Measurements from ENCODE around the gene RNF148.
"Not testable (repeated sequence)": the region's sequence is repeated elsewhere in the genome, so short reads cannot be mapped to it uniquely, and the experiment has no call there.

The RNF148 gene

DNA sequence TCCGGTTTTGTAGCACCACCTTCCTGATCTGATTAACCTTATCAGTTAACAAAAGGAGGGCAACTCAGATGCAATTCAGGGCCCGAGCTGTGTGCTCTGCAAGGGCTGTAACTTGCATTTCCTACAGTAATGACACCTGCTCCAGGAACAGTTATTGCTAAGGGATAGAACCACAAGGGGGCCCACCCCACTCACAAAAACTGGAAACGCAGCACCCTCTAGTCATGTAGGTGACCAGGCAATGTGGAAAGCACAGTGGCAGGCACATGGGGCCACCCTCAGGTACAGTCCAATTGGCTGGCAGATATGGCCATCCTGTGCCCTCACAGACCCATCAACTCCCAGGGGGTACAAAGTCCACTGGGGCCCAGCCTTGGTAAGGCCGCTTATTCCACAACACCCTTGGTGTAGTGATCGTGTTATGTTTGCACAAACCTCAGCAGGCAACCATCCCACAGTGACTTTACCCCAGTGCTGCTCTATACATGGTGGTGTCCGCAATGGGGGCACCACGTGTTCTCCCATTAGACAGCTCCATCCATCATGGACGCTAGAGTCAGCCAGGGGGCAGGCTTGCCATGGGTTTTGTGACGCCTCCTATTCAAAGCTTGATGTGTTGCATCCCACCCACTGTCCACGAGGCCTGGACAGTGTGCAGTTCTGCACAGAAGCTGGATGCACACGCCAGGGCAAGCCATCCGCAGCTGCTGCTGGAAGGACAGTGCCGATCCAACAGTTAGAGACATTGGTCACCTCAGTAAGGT is 13.2 kb downstream of the RNF148 start:
- no peak for DNase-seq

DNA sequence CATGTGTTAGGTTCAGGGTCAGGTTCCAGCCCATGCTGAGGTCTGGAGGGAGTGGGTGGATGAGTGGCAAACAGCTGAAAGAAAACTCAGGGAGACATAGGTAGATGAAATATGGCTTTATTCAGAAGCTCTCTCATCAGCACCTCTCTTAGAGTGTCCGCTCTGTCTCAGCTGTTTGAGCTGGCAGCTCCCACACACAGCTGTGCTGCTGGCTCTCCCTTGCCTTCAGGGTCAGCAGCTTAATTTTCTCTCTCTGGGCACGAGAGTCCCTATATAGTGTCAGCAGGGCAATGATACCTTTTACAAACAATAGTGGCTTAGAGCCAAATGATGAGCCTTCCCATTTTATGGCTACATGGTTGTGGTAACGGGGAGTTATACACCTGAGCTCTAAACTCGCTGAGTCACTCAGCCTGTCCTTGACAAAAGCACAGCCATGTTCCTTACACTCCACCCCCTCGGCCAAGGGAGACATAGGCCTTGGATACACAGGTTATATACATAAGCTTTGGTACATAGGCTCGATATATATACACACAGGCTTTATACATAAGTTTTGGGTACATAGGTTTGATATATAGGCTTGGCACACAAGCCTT is 14.2 kb downstream of the RNF148 start:
- no peak for DNase-seq

DNA sequence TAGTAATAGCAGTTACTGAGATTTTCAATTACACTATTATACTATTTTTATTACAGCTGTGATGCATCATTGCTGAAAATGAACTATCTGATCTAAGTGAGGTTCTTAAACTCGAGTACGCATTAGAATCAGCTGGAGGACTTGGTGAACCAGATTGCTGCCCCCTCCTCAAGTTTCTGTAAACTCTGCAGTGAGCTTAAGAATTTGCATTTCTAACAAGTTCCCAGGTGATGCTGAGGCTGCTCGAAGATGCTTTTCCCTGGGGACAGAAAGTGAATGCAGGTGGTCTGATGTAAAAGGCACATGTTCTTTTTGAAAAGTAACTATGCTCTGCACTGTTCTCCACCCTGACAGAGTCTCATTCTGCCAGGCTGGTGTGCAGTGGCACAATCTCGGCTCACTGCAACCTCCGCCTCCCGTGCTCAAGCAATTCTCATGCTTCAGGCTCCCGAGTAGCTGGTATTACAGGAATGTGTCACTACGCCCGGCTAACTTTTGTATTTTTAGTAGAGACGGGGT is 16.3 kb downstream of the RNF148 start:
- DNase-seq = no peak

DNA sequence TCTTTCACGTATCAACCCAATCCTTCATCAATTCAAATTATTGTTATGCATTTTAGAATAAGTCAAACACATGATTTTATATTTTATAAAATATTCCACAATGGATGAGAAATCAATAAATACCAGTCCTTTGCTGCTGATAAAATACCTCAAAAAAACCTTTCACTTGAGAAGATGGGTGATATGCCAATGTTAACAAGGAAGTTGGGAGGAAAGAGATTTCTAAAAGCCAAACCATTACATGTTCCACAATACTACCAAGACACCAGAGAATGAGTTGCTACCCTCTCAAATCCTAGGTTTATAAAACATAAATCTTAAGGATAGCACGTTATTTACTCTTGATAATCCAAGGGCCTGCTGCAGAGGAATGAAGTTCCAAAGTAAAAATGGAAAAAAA is 18.2 kb downstream of the RNF148 start:
- no peak for DNase-seq

DNA sequence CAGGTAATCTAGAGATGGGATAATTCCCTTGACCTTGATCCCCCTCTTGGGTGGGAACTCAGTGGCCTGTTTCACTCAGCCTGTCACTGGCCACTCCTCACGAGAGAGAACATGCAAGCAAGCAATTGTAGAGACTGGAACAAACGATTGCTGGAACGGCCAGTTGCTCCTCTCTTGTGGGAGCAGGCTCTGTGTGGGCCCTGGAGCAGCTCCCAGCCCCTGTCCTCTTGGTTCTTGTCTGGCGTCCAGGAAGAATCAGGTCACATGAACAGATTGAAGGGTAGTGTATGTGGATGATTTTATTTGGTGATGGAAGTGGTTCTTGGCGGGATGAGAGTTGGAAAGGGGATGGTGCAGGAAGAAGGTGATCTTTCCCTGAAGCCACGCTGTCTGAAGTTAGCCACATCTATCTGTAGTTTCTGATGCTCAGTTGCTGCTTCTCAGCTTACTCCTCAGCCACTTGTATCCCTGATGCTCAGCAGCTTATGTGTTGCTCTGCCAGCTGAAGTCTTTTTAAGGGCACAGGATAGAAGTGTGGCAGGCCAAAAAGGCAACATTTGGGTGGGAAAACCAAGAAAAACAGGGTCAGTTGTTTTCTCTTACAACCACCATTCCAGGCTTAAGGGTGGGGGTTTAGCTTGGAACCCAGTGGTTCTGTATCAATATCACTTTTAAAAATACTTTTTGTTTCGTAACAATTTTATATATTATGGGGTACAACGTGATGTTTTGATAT is 19.7 kb downstream of the RNF148 start:
- DNase-seq = no peak

DNA sequence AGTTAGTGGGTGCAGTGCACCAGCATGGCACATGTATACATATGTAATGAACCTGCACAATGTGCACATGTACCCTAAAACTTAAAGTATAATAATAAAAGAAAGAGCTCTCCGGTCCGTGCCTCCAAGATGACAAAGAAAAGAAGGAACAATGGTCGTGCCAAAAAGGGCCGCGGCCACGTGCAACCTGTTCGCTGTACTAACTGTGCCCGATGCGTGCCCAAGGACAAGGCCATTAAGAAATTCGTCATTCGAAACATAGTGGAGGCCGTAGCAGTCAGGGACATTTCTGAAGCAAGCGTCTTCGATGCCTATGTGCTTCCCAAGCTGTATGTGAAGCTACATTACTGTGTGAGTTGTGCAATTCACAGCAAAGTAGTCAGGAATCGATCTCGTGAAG is 21.5 kb downstream of the RNF148 start:
- not testable (repeated sequence) for DNase-seq

DNA sequence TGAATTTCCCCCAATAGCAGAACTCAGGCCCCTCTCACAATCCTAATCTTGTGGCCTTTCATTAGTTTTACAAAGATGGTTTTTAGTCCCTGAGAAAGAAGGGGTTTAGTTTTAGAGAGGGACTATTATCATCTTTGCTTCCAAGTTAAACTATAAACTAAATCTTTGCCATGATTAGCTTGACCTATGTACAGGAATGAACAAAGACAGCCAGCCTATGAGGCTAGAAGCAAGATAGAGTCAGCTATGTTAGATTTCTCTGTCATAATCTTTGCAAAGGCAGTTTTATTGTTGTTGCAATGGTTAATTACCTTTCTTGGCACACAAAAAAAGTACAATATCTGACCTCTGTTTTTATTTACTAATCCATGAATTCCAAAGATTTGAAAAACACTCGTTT is 22.9 kb downstream of the RNF148 start:
- no peak for DNase-seq

DNA sequence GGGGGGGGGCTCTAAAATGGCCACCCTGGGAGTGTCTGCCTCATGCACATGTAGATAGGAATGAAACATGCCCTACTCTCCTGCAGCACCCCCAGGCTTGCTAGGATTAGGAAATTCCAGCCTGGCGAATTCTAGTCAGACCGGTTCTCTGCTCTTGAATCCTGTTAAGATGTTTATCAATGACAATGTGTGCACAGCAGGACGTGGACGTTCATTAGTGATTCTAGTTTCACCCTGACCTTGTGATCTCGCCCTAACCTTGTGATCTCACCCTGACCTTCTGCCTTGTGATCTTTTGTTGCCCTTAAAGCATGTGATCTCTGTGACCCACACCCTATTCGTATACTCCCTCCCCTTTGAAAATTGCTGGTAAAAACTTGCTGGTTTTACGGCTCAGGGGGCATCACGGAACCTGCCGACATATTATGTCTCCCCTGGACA is 23.4 kb downstream of the RNF148 start:
- not testable (repeated sequence) for DNase-seq

DNA sequence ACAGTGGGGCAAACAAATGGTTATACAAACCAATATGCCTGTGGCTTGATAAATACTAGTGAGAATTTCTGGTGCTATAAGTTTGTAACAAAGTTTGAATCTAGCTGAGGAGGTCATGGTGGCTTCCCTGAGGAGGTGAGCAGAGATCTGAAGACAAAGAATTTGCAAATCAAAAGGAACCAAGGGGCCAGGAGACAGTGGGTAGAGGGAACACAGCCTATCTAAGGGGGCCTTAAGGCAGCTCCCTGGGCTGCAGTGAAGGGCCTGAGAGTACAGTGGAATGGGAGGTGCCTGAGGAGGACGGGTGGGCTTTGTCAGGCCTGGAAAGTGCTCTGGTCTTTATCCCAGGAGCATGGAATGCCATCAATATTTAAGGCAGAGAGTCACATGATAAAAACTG is 25.6 kb downstream of the RNF148 start:
- no peak for DNase-seq

DNA sequence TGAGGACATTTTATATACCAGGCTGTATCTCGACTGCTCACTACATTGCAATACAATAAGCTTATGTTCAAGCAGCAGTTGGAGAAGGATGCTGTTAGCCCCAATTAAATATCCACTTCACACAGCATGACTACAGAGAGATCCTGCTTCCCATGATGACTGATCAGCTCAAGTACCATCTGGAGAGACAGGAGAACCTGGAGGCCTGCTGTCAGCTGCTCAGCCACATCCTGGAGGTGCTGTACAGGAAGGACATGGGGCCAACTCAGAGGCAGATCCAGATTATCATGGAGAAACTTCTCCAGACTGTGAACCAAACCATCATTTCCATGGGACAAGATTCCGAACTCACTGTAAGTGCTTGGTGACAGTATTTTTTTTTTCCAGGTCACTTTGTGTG is 26.3 kb downstream of the RNF148 start:
- no peak for DNase-seq

DNA sequence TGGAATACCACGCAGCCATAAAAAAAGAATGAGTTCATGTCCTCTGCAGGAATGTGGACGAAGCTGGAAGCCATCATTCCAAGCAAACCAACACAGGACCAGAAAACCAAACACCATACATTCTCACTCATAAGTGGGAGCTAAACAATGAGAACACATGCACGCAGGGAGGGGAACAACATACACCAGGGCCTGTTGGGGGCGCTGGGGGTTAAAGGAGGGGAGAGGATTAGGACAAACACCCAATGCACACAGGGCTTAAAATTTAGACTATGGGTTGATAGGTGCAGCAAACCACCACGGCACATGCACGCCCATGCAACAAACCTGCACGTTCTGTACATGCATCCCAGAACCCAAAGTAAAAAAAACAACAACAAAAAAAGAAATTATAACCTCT is 27.1 kb downstream of the RNF148 start:
- no peak for DNase-seq

DNA sequence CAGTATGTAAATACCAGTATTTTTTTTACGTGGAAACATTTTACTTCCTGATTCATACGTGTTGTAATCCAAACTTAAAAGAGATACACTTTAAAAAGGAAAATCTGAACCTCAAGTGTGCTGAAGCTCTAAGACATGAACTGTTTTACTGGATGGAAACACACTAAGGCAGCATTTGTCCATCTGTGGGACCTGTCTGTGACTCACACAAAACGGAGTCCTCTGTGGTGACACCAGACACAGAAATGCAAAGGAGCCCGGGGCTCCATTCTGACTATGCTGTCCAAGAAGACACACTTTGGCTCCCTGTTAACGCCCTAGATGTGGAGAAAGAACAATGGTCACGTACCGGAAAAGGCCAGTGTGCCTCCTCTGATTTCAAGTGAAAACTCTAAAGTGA is 27.7 kb downstream of the RNF148 start:
- DNase-seq = no peak

DNA sequence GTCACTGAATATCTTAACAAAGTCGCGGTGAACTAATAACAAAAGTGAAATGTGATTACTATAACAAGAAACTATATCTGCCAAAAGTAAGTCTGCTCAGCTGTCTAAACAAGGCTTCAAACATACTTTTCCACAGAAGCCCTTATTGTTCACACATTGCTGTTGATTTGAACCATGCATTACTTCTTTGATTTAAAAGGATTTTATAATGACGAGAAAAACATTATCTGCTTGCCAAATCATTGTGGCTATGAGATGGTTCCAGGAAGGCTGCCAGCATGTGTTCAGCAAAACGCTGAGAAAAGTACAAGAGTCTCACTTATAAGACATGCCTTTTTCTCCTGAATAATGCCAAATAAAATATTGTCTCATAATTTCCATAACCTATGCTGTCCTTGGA is 28.2 kb downstream of the RNF148 start:
- DNase-seq = no peak

DNA sequence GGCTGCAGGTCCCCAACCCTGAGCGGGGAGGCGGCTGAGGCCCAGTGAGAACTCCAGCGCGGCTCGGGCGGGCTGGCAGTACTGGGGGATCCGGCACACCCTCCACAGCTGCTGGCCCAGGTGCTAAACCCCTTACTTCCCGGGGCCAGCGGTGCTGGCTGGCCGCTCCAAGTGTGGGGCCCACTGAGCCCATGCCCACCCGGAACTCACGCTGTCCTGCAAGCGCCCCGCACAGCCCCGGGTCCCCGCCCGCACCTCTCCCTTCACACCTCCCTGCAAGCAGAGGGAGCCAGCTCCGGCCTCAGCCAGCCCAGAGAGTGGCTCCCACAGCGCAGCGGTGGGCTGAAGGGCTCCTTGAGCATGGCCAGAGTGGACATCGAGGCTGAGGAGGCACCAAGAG is 28.8 kb downstream of the RNF148 start:
- DNase-seq = no peak

DNA sequence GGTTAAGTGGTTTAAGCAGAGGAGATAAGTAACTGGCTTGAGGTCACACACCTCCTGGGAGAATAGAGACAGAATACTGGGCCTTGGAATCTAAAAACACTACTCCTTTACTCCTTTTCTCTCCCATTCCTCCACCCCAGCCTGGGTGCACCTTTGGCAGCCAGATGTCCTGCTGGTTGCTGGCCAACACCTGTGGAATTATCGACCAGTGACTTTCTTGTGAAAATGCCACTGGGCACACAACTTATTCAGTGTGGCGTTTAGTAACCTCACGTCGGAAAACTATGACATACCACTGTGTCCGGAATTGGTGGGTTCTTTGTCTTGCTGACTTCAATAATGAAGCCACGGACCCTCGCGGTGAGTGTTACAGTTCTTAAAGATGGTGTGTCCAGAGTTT is 30.2 kb downstream of the RNF148 start:
- DNase-seq = no peak

DNA sequence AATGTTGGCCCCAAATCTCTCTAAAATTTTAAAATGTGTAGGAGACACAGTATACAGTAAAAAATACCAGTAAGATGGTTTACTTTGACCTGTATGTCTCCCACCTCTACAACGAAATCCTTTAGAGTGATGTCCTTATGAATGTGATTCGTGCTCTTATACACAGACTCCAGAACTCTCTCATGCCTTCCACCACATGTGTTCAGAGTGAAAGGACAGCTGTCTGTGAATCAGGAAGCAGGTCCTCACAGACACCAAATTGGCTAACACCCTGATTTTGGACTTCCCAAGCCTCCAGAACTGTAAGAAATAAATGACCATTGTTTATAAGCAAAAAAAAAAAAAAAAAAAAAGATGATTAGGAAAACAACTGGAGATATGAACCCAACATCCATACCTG is 39.0 kb downstream of the RNF148 start:
- DNase-seq = no peak

DNA sequence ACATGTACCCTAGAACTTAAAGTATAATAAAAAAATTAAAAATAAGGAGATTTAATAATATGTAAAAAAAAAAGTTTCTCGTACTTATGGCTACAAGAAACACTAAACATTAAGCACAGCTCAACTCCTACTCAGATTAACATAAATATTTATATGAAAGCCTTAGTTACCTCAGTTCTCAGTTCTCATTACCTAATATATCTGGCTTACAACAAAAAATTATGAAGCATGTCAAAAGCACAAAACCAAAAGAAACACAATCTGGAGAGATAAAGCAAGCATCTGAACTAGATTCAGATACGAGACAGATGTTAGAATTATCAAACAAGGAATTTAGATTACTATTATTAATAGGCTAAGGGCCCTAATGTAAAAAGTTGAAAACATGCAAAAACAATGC is 43.9 kb downstream of the RNF148 start:
- DNase-seq = no peak

DNA sequence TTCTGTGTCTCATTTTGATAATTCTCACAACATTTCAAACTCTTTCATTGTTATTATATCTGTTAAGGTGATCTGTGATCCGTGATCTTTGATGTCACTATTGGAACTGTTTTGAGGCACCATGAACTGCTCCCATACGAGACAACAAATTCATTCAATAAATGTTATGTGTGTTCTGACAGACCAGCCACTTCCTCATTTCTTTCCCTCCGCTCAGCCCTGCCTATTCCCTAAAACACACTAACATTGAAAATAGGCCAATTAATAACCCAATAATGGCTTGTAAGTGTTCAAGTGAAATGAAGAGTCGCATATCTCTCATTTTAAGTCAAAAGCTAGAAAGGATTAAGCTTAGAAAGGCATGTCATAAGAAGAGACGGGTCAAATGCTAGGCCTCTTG is 49.0 kb downstream of the RNF148 start:
- DNase-seq = no peak

DNA sequence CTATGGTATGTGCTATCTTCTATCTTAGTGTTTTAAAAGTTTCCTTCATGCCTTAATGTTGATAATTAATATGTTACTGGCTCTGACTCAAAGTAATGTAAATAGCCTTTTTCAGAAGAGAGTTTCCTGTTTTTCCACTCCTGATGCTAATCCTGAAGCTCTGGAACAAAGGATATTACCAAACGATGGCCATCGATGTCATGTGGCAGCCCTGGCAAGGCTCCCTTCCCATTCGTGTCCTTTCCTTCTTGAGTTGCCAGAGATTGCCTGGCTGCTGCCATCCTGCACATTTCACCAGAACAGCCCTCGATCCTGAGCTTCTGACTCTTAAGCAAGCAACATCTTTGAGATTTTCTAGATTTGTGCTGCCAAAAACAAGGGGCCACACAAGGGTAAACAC is 49.8 kb downstream of the RNF148 start:
- no peak for DNase-seq
